ENCODE data around the gene MGAM2.

The MGAM2 gene

GRCh38 chr7:142257958-142258357 is 146.4 kb downstream of the MGAM2 start, which contains the start of gene PRSS58:
Gene PRSS58, minus strand, starts transcription at chr7:142258058. Its CDS starts 351 bp downstream, at chr7:142257707.
- TF ChIP-seq PATZ1 (CRISPR knock-in tag; IDR thresholded peaks at IDR 0.05; ENCODE audit: borderline replicate concordance): no peak
- no peak for TF ChIP-seq ESRRG (CRISPR knock-in tag; IDR thresholded peaks at IDR 0.05)
- no peak for TF ChIP-seq ZC3H10 (CRISPR knock-in tag; IDR thresholded peaks at IDR 0.05)
- TF ChIP-seq ZNF565 (CRISPR knock-in tag; conservative IDR thresholded peaks at IDR 0.05; ENCODE audit: low read depth): no peak
- no peak for TF ChIP-seq CSRNP3 (CRISPR knock-in tag; IDR thresholded peaks at IDR 0.05)
- TF ChIP-seq TCF4 (CRISPR knock-in tag; IDR thresholded peaks at IDR 0.05; ENCODE audit: borderline replicate concordance): no peak
- no peak for TF ChIP-seq ZFP30 (CRISPR knock-in tag; IDR thresholded peaks at IDR 0.05)
- TF ChIP-seq ZNF70 (CRISPR knock-in tag; IDR thresholded peaks at IDR 0.05): no peak
- TF ChIP-seq ZNF8 (CRISPR knock-in tag; IDR thresholded peaks at IDR 0.05): no peak
- no peak for TF ChIP-seq GLIS3 (CRISPR knock-in tag; IDR thresholded peaks at IDR 0.05)
- no peak for TF ChIP-seq ARNTL (CRISPR knock-in tag; IDR thresholded peaks at IDR 0.05; ENCODE audit: borderline replicate concordance, low read depth)
- TF ChIP-seq PPARA (CRISPR knock-in tag; IDR thresholded peaks at IDR 0.05; ENCODE audit: borderline replicate concordance): no peak
- TF ChIP-seq SNAI2 (CRISPR knock-in tag; IDR thresholded peaks at IDR 0.05): no peak
- no peak for TF ChIP-seq BACH2 (CRISPR knock-in tag; IDR thresholded peaks at IDR 0.05; ENCODE audit: borderline replicate concordance)
- TF ChIP-seq RARB (CRISPR knock-in tag; IDR thresholded peaks at IDR 0.05): no peak
- no peak for TF ChIP-seq TSHZ2 (CRISPR knock-in tag; IDR thresholded peaks at IDR 0.05)
- no peak for TF ChIP-seq CSDC2 (CRISPR knock-in tag; IDR thresholded peaks at IDR 0.05)
- ATAC-seq: no peak

- peak; percentile 21; the same call in 1 of the 3 replicates for ATAC-seq
- no peak for TF ChIP-seq TCF4 (CRISPR knock-in tag; IDR thresholded peaks at IDR 0.05; ENCODE audit: borderline replicate concordance)
- TF ChIP-seq GLIS3 (CRISPR knock-in tag; IDR thresholded peaks at IDR 0.05): no peak
- no peak for TF ChIP-seq CSDC2 (CRISPR knock-in tag; IDR thresholded peaks at IDR 0.05)
- no peak for TF ChIP-seq ZFP30 (CRISPR knock-in tag; IDR thresholded peaks at IDR 0.05)
Observed at GRCh38 chr7:142263598-142264380, 152.3 kb downstream of the MGAM2 start.

Data from SK-N-SH treated with all-trans-retinoic acid at 6 μM for 48 hours (cell line).